GM19397 (cell line): ENCODE results near the gene FAM53B.

Source experiments
- ATAC-seq: cut with Tn5 transposase; IDR thresholded peaks from one replicate; pipeline ENCODE4 v1.9.1; 2021; ENCODE audit warnings: mild to moderate bottlenecking, moderate library complexity; ENCODE audit not compliant: unreplicated experiment

FAM53B gene

GRCh38 chr10:124681626-124682552, 62.3 kb downstream of the FAM53B start:
- no peak for ATAC-seq

GRCh38 chr10:124681091-124681490, 63.1 kb downstream of the FAM53B start:
- no peak for ATAC-seq

GRCh38 chr10:124680675-124681074, 63.5 kb downstream of the FAM53B start:
- no peak for ATAC-seq

- no peak for ATAC-seq
These were observed 64.8 kb downstream of the FAM53B start for GRCh38 chr10:124679401-124679800.

GRCh38 chr10:124678557-124679240, 65.5 kb downstream of the FAM53B start:
- no peak for ATAC-seq

- ATAC-seq, result no peak
These were observed 66.2 kb downstream of the FAM53B start for GRCh38 chr10:124677749-124678556.

GRCh38 chr10:124677293-124677699, 66.9 kb downstream of the FAM53B start:
- ATAC-seq, result no peak

GRCh38 chr10:124676416-124677062, 67.6 kb downstream of the FAM53B start:
- no peak for ATAC-seq

- ATAC-seq, result no peak
These were observed 68.4 kb downstream of the FAM53B start for GRCh38 chr10:124675824-124676223.

- no peak for ATAC-seq
These were observed 68.9 kb downstream of the FAM53B start for GRCh38 chr10:124675261-124675660.

- no peak for ATAC-seq
These were observed 69.4 kb downstream of the FAM53B start for GRCh38 chr10:124674768-124675222.

GRCh38 chr10:124672181-124672638, 72.0 kb downstream of the FAM53B start:
- no peak for ATAC-seq

- ATAC-seq, result no peak
These were observed 72.6 kb downstream of the FAM53B start for GRCh38 chr10:124671486-124672075.

- ATAC-seq, result no peak
These were observed 73.3 kb downstream of the FAM53B start for GRCh38 chr10:124670849-124671248.

- no peak for ATAC-seq
These were observed 74.1 kb downstream of the FAM53B start for GRCh38 chr10:124669824-124670654.

GRCh38 chr10:124669141-124669823, 74.9 kb downstream of the FAM53B start:
- ATAC-seq, result no peak

- ATAC-seq, result no peak
These were observed 75.6 kb downstream of the FAM53B start for GRCh38 chr10:124668517-124669051.
